Measurements from ENCODE around the gene GRM8. TPM values are rescaled to one million over a fixed set of nuclear protein-coding genes. Genes with fewer than 3 reads are reported as not detected.

GRM8 gene
- total RNA-seq, 1 donor from 2014 or later: not detected

DNA sequence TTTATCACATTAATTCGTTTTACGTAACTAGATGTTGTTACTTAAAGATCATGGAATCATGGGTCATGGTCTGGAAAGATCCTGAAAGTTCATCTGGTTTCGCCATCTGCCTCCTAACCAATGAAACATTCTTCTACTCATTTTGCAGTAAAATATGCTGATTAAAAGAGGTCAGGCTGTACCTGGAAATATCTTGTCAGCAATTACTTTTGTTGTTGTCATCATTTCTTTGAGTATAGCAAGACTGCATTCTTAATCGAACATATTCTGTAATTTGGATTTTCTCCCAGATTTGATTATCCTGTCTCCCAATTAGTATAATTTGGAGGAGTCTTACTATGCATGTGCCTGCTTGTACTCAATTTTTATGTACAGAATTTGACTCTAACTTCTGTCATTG is 833.7 kb downstream of the GRM8 start:
- no peaks in the 10 kb centered on the region for H3K4me1 ChIP-seq
- ATAC-seq: no peak
- H3K4me3 ChIP-seq: no peak overlapping the region
- H3K9me3 ChIP-seq: no peaks in the 10 kb centered on the region
- no peaks in the 10 kb centered on the region for H3K27me3 ChIP-seq
- intact Hi-C loops (cut with DNase I): no loop called here
- no peak overlapping the region for H3K27ac ChIP-seq
- H3K36me3 ChIP-seq: no peaks in the 10 kb centered on the region
- TF ChIP-seq, protein P1, sequence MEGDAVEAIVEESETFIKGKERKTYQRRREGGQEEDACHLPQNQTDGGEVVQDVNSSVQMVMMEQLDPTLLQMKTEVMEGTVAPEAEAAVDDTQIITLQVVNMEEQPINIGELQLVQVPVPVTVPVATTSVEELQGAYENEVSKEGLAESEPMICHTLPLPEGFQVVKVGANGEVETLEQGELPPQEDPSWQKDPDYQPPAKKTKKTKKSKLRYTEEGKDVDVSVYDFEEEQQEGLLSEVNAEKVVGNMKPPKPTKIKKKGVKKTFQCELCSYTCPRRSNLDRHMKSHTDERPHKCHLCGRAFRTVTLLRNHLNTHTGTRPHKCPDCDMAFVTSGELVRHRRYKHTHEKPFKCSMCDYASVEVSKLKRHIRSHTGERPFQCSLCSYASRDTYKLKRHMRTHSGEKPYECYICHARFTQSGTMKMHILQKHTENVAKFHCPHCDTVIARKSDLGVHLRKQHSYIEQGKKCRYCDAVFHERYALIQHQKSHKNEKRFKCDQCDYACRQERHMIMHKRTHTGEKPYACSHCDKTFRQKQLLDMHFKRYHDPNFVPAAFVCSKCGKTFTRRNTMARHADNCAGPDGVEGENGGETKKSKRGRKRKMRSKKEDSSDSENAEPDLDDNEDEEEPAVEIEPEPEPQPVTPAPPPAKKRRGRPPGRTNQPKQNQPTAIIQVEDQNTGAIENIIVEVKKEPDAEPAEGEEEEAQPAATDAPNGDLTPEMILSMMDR (IDR thresholded peaks at IDR 0.05): no peak
- no peak for DNase-seq

DNA sequence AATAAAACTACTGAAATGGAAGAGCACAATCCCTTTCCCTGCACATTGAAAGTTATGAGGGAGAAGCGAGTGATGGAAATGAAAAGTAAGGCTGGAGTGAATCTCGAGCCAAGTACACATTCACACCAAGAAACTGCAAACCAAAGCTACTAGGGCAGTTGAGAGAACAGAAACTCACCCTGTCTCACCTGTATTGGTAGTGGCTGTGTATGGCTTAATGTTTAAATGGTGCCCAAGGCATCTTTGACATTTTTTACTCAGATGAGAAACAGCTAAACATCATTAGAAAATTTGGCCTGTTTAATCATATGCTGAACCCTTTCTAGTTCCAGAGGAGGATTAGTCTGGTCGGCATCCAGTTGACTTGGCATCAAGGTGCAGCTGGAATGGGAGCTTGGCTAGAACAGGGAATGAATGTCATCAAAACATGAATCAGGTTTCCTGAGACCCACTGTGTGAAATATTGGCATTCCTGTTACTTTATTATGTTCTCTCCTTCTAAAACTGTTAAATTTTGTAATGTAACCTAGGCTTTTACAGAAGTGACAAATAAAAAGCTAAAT is 840.8 kb downstream of the GRM8 start:
- H3K4me3 ChIP-seq: no peak overlapping the region
- no peak overlapping the region for H3K27ac ChIP-seq
- no peaks in the 10 kb centered on the region for H3K27me3 ChIP-seq
- H3K9me3 ChIP-seq: no peaks in the 10 kb centered on the region
- ATAC-seq: no peak
- H3K4me1 ChIP-seq: no peaks in the 10 kb centered on the region
- DNase-seq: no peak
- TF ChIP-seq, protein P1 (IDR thresholded peaks at IDR 0.05): no peak
- no peaks in the 10 kb centered on the region for H3K36me3 ChIP-seq
- intact Hi-C loops (cut with DNase I): no loop called here

DNA sequence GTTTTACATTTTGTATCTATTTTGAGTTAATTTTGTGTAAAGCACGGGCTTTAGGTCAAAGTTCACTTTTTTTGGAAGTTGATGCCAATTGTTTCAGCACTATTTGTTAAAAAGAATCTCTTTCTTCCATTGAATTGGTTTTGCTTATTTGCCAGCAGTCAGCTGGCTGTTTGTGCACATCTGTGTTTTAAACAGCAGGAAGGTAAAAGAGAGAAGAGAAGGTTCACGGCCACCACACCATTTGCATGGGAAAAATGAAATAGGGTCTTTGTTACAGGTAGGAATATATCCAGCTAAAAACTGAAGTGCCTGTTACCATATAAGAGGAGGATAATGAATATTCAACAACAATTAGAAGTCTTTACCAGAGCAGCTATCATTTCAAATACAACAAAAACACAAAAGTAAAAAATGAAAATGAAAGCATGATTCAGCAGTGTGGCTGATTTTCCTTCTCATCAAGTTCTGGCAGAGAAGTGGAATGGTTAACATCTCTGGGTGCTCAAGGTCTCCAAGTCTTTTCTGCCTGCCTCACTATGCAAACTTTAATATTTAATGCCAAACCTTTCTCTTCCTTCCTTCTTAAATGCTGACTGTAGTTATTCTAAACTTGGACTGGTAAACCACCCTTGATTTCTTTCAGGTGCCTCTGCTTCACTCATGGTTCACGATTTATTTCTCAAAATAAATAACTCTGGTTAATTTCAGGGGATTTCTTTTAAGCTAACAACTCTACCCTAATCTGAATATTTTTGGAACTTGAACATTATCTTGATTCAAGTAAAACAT is 841.5 kb downstream of the GRM8 start:
- Histone ChIP-seq H3K4me3 (no peak overlapping the region), H3K9me3 (no peaks in the 10 kb centered on the region), H3K4me1 (no peaks in the 10 kb centered on the region), H3K36me3 (no peaks in the 10 kb centered on the region), H3K27ac (no peak overlapping the region), H3K27me3 (no peaks in the 10 kb centered on the region)
- TF ChIP-seq, protein P1 (IDR thresholded peaks at IDR 0.05): no peak
- intact Hi-C loops (cut with DNase I): no loop called here
- ATAC-seq (no peak), DNase-seq (no peak)

DNA sequence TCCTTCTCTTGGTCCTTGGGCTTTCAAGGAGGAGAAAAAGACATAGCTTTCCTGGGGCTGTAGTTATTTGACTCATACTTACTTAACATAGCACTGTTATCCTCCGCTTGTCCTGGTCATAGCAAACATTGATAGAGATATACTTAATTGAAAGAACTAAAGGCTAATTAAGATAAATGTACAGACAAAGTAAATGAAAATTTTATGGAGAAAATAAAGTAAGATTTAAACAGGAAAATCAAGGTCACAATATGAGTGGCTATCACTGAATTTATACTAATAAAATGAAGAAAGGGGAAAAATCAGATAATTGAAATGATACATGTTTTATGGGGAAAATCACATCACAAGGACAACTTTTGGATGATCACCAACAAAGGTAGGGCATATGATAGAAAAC is 849.7 kb downstream of the GRM8 start:
- no peak for ATAC-seq
- intact Hi-C loops (cut with DNase I): no loop called here
- DNase-seq: no peak
- Histone ChIP-seq H3K4me3 (no peak overlapping the region), H3K27me3 (no peaks in the 10 kb centered on the region), H3K36me3 (no peaks in the 10 kb centered on the region), H3K27ac (no peak overlapping the region), H3K9me3 (no peaks in the 10 kb centered on the region), H3K4me1 (no peaks in the 10 kb centered on the region)
- TF ChIP-seq, protein P1 (IDR thresholded peaks at IDR 0.05): no peak

DNA sequence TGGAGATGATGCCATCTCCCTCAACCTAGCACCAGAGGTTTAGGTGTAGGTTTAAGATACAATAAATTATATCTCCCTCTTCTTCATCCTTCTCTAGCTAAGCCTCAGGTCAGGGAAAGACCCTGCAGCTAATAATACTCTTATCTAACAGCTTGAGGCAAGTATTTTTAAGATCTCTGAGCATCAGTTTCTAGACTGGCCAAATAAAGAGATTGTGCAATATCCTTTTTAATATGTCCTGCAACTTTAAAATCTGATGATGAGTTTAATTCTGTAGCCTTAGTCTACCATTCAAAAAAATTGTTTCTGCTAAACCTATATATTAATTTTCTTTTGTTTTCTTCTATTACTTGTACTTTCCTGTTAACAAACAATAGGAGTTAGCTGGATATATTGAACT is 850.8 kb downstream of the GRM8 start:
- Histone ChIP-seq H3K27me3 (no peaks in the 10 kb centered on the region), H3K4me1 (no peaks in the 10 kb centered on the region), H3K4me3 (no peak overlapping the region), H3K27ac (no peak overlapping the region), H3K9me3 (no peaks in the 10 kb centered on the region), H3K36me3 (no peaks in the 10 kb centered on the region)
- DNase-seq (no peak), ATAC-seq (no peak)
- TF ChIP-seq, protein P1 (IDR thresholded peaks at IDR 0.05): no peak
- intact Hi-C loops (cut with DNase I): no loop called here

Data from upper lobe of right lung (tissue), 1 donor.